ENCODE results near the gene CNGA3. TPM values are rescaled to one million over a fixed set of nuclear protein-coding genes. Genes with fewer than 3 reads are reported as not detected.

The CNGA3 gene
- total RNA-seq, 4 donors from 2014 or later = not detected

GRCh38 chr2:98379311-98380202, 33.3 kb downstream of the CNGA3 start:
- no peak overlapping the region for H3K27ac ChIP-seq
- no peak for DNase-seq
- intact Hi-C loops (cut with DNase I; ENCODE audit: low total_unique reads) = loop anchor here (10.0 kb wide), 1 partner anchor 575 kb away; no protein-coding TSS in a partner anchor

GRCh38 chr2:98380203-98380535, 33.9 kb downstream of the CNGA3 start:
- intact Hi-C loops (cut with DNase I; ENCODE audit: low total_unique reads) = loop anchor here (10.0 kb wide), 1 partner anchor 575 kb away; no protein-coding TSS in a partner anchor
- no peak for DNase-seq
- Histone ChIP-seq H3K4me1 (no peaks in the 10 kb centered on the region), H3K27ac (no peak overlapping the region), H3K9me3 (no peaks in the 10 kb centered on the region), H3K36me3 (no peaks in the 10 kb centered on the region), H3K4me3 (no peak overlapping the region), H3K27me3 (no peaks in the 10 kb centered on the region)
- no peak for TF ChIP-seq POLR2A (IDR thresholded peaks at IDR 0.05)
- TF ChIP-seq, protein P1, sequence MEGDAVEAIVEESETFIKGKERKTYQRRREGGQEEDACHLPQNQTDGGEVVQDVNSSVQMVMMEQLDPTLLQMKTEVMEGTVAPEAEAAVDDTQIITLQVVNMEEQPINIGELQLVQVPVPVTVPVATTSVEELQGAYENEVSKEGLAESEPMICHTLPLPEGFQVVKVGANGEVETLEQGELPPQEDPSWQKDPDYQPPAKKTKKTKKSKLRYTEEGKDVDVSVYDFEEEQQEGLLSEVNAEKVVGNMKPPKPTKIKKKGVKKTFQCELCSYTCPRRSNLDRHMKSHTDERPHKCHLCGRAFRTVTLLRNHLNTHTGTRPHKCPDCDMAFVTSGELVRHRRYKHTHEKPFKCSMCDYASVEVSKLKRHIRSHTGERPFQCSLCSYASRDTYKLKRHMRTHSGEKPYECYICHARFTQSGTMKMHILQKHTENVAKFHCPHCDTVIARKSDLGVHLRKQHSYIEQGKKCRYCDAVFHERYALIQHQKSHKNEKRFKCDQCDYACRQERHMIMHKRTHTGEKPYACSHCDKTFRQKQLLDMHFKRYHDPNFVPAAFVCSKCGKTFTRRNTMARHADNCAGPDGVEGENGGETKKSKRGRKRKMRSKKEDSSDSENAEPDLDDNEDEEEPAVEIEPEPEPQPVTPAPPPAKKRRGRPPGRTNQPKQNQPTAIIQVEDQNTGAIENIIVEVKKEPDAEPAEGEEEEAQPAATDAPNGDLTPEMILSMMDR (IDR thresholded peaks at IDR 0.05) = no peak

More at GRCh38 chr2:98379311-98380202, 33.3 kb downstream of the CNGA3 start:
- TF ChIP-seq, protein P1 (IDR thresholded peaks at IDR 0.05) = no peak
- TF ChIP-seq POLR2A (IDR thresholded peaks at IDR 0.05) = no peak
- Histone ChIP-seq H3K27me3 (no peaks in the 10 kb centered on the region), H3K36me3 (no peaks in the 10 kb centered on the region), H3K9me3 (no peaks in the 10 kb centered on the region), H3K4me1 (no peaks in the 10 kb centered on the region), H3K4me3 (no peak overlapping the region)

DNA sequence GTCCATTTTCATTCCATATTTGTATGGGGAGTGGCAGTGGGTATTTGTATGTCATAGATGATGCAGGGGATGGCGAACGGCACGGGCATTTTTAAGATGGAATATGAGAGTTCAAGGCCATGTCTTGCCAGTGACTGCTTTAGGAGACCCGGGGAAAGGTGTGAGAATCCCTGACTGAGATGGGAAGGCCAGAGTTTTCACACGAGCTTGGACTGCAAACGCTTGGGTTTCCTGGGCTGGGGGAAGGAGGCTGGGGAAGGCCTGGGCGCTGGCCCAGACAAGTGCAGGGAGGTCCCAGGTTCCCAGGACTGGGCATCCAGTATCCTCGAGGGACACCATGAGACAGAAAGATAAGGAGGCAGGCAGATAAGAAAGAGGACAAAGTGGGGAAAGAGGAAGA, 35.2 kb downstream of the CNGA3 start:
- Histone ChIP-seq H3K9me3 (no peaks in the 10 kb centered on the region), H3K36me3 (no peaks in the 10 kb centered on the region), H3K27me3 (no peaks in the 10 kb centered on the region), H3K27ac (no peak overlapping the region), H3K4me1 (no peaks in the 10 kb centered on the region), H3K4me3 (no peak overlapping the region)
- intact Hi-C loops (cut with DNase I; ENCODE audit: low total_unique reads) = loop anchor here (10.0 kb wide), 1 partner anchor 577 kb away; no protein-coding TSS in a partner anchor
- no peak for DNase-seq
- no peak for TF ChIP-seq POLR2A (IDR thresholded peaks at IDR 0.05)
- TF ChIP-seq, protein P1 (IDR thresholded peaks at IDR 0.05) = no peak

- DNase-seq = no peak
- Histone ChIP-seq H3K4me1 (no peaks in the 10 kb centered on the region), H3K36me3 (no peaks in the 10 kb centered on the region), H3K27me3 (no peaks in the 10 kb centered on the region), H3K4me3 (no peak overlapping the region), H3K27ac (no peak overlapping the region), H3K9me3 (no peaks in the 10 kb centered on the region)
- no peak for TF ChIP-seq POLR2A (IDR thresholded peaks at IDR 0.05)
- TF ChIP-seq, protein P1 (IDR thresholded peaks at IDR 0.05) = no peak
- intact Hi-C loops (cut with DNase I; ENCODE audit: low total_unique reads) = loop anchor here (10.0 kb wide), 1 partner anchor 577 kb away; no protein-coding TSS in a partner anchor
Measured at GRCh38 chr2:98382086-98382485, 35.8 kb downstream of the CNGA3 start.

- Histone ChIP-seq H3K27ac (no peak overlapping the region), H3K4me3 (no peak overlapping the region), H3K27me3 (no peaks in the 10 kb centered on the region), H3K9me3 (no peaks in the 10 kb centered on the region), H3K4me1 (no peaks in the 10 kb centered on the region), H3K36me3 (no peaks in the 10 kb centered on the region)
- intact Hi-C loops (cut with DNase I; ENCODE audit: low total_unique reads) = loop anchor here (10.0 kb wide), 1 partner anchor 578 kb away; no protein-coding TSS in a partner anchor
- no peak for TF ChIP-seq POLR2A (IDR thresholded peaks at IDR 0.05)
- no peak for DNase-seq
Measured at GRCh38 chr2:98382739-98383138, 36.5 kb downstream of the CNGA3 start.
